Keratinocyte (primary cell): Measurements from ENCODE around the gene SLC17A4. TPM values are rescaled to one million over a fixed set of nuclear protein-coding genes. Genes with fewer than 3 reads are reported as not detected.

ENCODE experiments used
- DNase-seq: peaks from one replicate; pipeline ENCODE4 v3.0.0-alpha.2; 2011; ENCODE audit warnings: low read depth, missing footprints, low spot score
- FAIRE-seq: peaks from 2 replicates; lab custom pipeline; 2011; peaks lifted over from hg19 to GRCh38; lab: Jason Lieb, UNC
- H2AFZ ChIP-seq: 2 replicates; pipeline ENCODE4 v1.6.0; 2012; ENCODE audit warnings: low read length, control low read depth, inconsistent platforms; ENCODE audit not compliant: control insufficient read depth
- H3K27ac ChIP-seq: 2 replicates; pipeline ENCODE4 v1.5.1; 2011; ENCODE audit warnings: low read length; ENCODE audit not compliant: control insufficient read depth, insufficient read depth
- H3K27me3 ChIP-seq: 3 replicates; pipeline ENCODE4 v1.6.0; 2011; ENCODE audit warnings: low read length; ENCODE audit not compliant: control insufficient read depth, insufficient read depth; ENCODE audit errors: extremely low read depth
- H3K36me3 ChIP-seq, 2 experiments: 2 replicates in 1 of 2; 3 replicates in 1 of 2; pipeline ENCODE4 v1.5.1; 2011; ENCODE audit warnings: low read length in 2 of 2, mild to moderate bottlenecking in 1 of 2; ENCODE audit not compliant: control insufficient read depth in 2 of 2, insufficient read depth in 2 of 2; ENCODE audit errors: extremely low read depth in 1 of 2
- H3K4me1 ChIP-seq: 3 replicates; pipeline ENCODE4 v1.5.1; 2011; ENCODE audit warnings: low read length; ENCODE audit not compliant: control insufficient read depth, insufficient read depth; ENCODE audit errors: extremely low read depth
- H3K4me2 ChIP-seq: 3 replicates; pipeline ENCODE4 v1.6.0; 2011; ENCODE audit warnings: low read depth, low read length; ENCODE audit not compliant: control insufficient read depth, insufficient read depth; ENCODE audit errors: extremely low read depth
- H3K4me3 ChIP-seq, 3 experiments: fragments of 200-600 bp in 1 of 3; sonication (generic) in 1 of 3; 2 replicates in 2 of 3; 3 replicates in 1 of 3; pipeline ENCODE4 v1.5.1; 2011 to 2016; ENCODE audit warnings: low read length in 3 of 3, mild to moderate bottlenecking in 3 of 3, control low read depth in 2 of 3, inconsistent platforms in 1 of 3, low read depth in 1 of 3, mixed read lengths in 1 of 3, mixed run types in 1 of 3, moderate library complexity in 1 of 3; ENCODE audit not compliant: control insufficient read depth in 2 of 3, insufficient read depth in 2 of 3; ENCODE audit errors: extremely low read depth in 1 of 3
- H3K79me2 ChIP-seq: 2 replicates; pipeline ENCODE4 v1.6.0; 2012; ENCODE audit warnings: low read length; ENCODE audit not compliant: control insufficient read depth, insufficient read depth
- H3K9ac ChIP-seq: 3 replicates; pipeline ENCODE4 v1.6.0; 2011; ENCODE audit warnings: low read length; ENCODE audit not compliant: control insufficient read depth, insufficient read depth; ENCODE audit errors: extremely low read depth
- H3K9me1 ChIP-seq: 3 replicates; pipeline ENCODE4 v1.6.0; 2011; ENCODE audit warnings: low read length; ENCODE audit not compliant: control insufficient read depth, insufficient read depth; ENCODE audit errors: extremely low read depth
- H3K9me3 ChIP-seq: 2 replicates; pipeline ENCODE4 v1.5.1; 2012; ENCODE audit warnings: low read depth, low read length; ENCODE audit not compliant: control insufficient read depth
- H4K20me1 ChIP-seq: 3 replicates; pipeline ENCODE4 v1.6.0; 2011; ENCODE audit warnings: low read length; ENCODE audit not compliant: control insufficient read depth, insufficient read depth; ENCODE audit errors: extremely low read depth
- EZH2 ChIP-seq: IDR thresholded peaks from one replicate; pipeline ENCODE4 v1.6.1; 2012; ENCODE audit warnings: inconsistent platforms, mild to moderate bottlenecking, low read length, moderate library complexity
- dilution Hi-C: fragments of 300-500 bp; cut with MboI; formaldehyde crosslinking; loops from one replicate; pipeline ENCODE4 v1.7.0; 2020; ENCODE audit warnings: low sequenced_read_pairs; ENCODE audit not compliant: extremely low pct_ligation_motif_present
- polyA plus RNA-seq, 5 experiments: library from polyadenylated mRNA; depleted of rRNA in 3 of 5; stranded (reverse) in 3 of 5; stranded (forward) in 1 of 5; unstranded in 1 of 5; fragments of >200 nt; gene quantifications; 1 replicate in 1 of 5; 2 replicates in 3 of 5; 3 replicates in 1 of 5; pipeline versions ENCODE4 v1.2.1 to v1.2.3, GENCODE V29; 2011 to 2012; ENCODE audit warnings: missing spikeins in 2 of 5, low read depth in 1 of 5, low replicate concordance in 1 of 5
- TF ChIP-seq, protein P1 (sequence below), 3 experiments: IDR thresholded peaks in 1 of 3; conservative IDR thresholded peaks in 1 of 3; optimal IDR thresholded peaks in 1 of 3; 2 replicates in 2 of 3; 3 replicates in 1 of 3; pipeline versions ENCODE3 to v1.5.1; 2011; ENCODE audit warnings: low read length in 3 of 3, mild to moderate bottlenecking in 3 of 3, moderate library complexity in 2 of 3, control low read depth in 1 of 3, inconsistent platforms in 1 of 3; ENCODE audit not compliant: insufficient read depth in 2 of 3; ENCODE audit errors: extremely low read depth in 1 of 3

The SLC17A4 gene
- polyA plus RNA-seq, 1 donor (not counting 4 experiments of a cell fraction or from before 2014, with no cell fraction given), result not detected

DNA sequence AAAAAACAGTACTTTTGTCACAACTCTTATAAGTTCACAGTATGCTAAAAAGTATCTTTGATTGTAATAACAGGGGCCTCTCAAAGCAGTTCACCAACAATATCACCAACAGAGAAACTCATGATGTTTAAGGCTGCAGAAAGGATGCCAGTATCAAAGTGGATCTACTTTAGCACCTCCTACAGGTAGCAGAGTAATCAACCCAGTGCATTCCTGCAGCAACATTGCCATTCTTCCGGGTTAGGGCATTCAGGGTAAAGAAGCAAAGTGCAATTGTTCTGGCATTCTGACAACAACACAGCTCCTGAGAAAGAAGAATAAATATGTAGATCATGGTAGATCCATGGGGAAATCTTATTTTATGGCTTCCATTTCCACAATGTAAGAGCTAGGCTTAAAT lies 7.6 kb upstream of the SLC17A4 start:
- Histone ChIP-seq H3K9ac (no peak overlapping the region), H3K27me3 (no peaks in the 10 kb centered on the region), H3K9me3 (no peaks in the 10 kb centered on the region), H3K36me3 (no peaks in the 10 kb centered on the region), H4K20me1 (no peaks in the 10 kb centered on the region), H3K4me1 (no peaks in the 10 kb centered on the region), H2AFZ (no peak overlapping the region), H3K4me3 (no peak overlapping the region), H3K4me2 (no peak overlapping the region), H3K9me1 (no peaks in the 10 kb centered on the region), H3K27ac (no peak overlapping the region), H3K79me2 (no peaks in the 10 kb centered on the region)
- TF ChIP-seq, protein P1, sequence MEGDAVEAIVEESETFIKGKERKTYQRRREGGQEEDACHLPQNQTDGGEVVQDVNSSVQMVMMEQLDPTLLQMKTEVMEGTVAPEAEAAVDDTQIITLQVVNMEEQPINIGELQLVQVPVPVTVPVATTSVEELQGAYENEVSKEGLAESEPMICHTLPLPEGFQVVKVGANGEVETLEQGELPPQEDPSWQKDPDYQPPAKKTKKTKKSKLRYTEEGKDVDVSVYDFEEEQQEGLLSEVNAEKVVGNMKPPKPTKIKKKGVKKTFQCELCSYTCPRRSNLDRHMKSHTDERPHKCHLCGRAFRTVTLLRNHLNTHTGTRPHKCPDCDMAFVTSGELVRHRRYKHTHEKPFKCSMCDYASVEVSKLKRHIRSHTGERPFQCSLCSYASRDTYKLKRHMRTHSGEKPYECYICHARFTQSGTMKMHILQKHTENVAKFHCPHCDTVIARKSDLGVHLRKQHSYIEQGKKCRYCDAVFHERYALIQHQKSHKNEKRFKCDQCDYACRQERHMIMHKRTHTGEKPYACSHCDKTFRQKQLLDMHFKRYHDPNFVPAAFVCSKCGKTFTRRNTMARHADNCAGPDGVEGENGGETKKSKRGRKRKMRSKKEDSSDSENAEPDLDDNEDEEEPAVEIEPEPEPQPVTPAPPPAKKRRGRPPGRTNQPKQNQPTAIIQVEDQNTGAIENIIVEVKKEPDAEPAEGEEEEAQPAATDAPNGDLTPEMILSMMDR (optimal IDR thresholded peaks at IDR 0.05 in 1 of 3, IDR thresholded peaks at IDR 0.05 in 1 of 3, conservative IDR thresholded peaks at IDR 0.05 in 1 of 3; ENCODE audit: extremely low read depth in 1 of 3, insufficient read depth in 2 of 3, low read length in 3 of 3), result peak in 1 of 3 experiments; percentile 9
- no peak for TF ChIP-seq EZH2
- dilution Hi-C loops, result no loop called here
- no peak for DNase-seq
- no peak for FAIRE-seq

DNA sequence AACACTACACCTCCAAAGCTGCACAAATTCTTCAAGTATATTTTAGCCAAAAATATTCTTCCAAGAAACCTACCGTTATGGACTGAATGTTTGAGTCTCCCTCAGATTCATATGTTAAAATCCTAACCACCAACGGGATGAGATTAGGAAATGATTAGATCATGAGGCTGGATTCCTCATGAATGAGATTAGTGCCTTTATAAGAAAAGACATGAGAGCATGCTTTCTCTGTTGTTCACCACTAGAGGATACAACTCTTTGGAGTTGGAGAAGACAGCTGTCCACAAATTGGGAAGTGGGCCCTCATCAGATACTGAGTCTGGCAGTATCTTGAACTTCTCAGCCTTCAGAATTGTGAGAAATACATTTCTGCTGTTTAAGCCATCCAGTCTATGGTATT lies 7.1 kb upstream of the SLC17A4 start:
- dilution Hi-C loops, result no loop called here
- DNase-seq, result no peak
- H3K36me3 ChIP-seq, result no peaks in the 10 kb centered on the region
- H3K4me1 ChIP-seq, result no peaks in the 10 kb centered on the region
- H2AFZ ChIP-seq, result no peak overlapping the region
- H3K27me3 ChIP-seq, result no peaks in the 10 kb centered on the region
- TF ChIP-seq, protein P1 (optimal IDR thresholded peaks at IDR 0.05 in 1 of 3, IDR thresholded peaks at IDR 0.05 in 1 of 3, conservative IDR thresholded peaks at IDR 0.05 in 1 of 3; ENCODE audit: extremely low read depth in 1 of 3, insufficient read depth in 2 of 3, low read length in 3 of 3), result no peak
- no peak for TF ChIP-seq EZH2
- no peak overlapping the region for H3K4me2 ChIP-seq
- no peak for FAIRE-seq
- H3K4me3 ChIP-seq, result no peak overlapping the region
- H4K20me1 ChIP-seq, result no peaks in the 10 kb centered on the region
- no peaks in the 10 kb centered on the region for H3K79me2 ChIP-seq
- no peaks in the 10 kb centered on the region for H3K9me1 ChIP-seq
- no peaks in the 10 kb centered on the region for H3K9me3 ChIP-seq
- no peak overlapping the region for H3K27ac ChIP-seq
- H3K9ac ChIP-seq, result no peak overlapping the region
